Effector memory CD4-positive, alpha-beta T cell (primary cell): ENCODE results near the gene KDELR1.
"Not testable (repeated sequence)": the region's sequence is repeated elsewhere in the genome, so short reads cannot be mapped to it uniquely, and the experiment has no call there.

ENCODE experiments used
- DNase-seq, 3 donors: peaks; one replicate each; pipeline ENCODE4 v3.0.0-alpha.2; 2020
- H3K27ac ChIP-seq: 2 replicates; pipeline ENCODE4 v1.7.0; 2013; ENCODE audit warnings: mild to moderate bottlenecking, low read length, moderate library complexity; ENCODE audit not compliant: insufficient read depth, poor library complexity, severe bottlenecking
- H3K27me3 ChIP-seq: replicated peaks from 2 replicates; pipeline ENCODE4 v1.7.0; 2013; ENCODE audit warnings: mild to moderate bottlenecking, low read length; ENCODE audit not compliant: insufficient read depth, control insufficient read depth, poor library complexity, severe bottlenecking
- H3K36me3 ChIP-seq: 2 replicates; pipeline ENCODE4 v1.7.0; 2013; ENCODE audit warnings: mild to moderate bottlenecking, low read length, moderate library complexity; ENCODE audit not compliant: control insufficient read depth, insufficient read depth
- H3K4me1 ChIP-seq: 2 replicates; pipeline ENCODE4 v1.7.0; 2013; ENCODE audit warnings: low read length, mild to moderate bottlenecking; ENCODE audit not compliant: control insufficient read depth, insufficient read depth, poor library complexity, severe bottlenecking
- H3K4me3 ChIP-seq: 2 replicates; pipeline ENCODE4 v1.7.0; 2013; ENCODE audit warnings: low read length, low read depth, mild to moderate bottlenecking; ENCODE audit not compliant: insufficient read depth, poor library complexity, severe bottlenecking
- H3K9me3 ChIP-seq: 2 replicates; pipeline ENCODE4 v1.7.0; 2013; ENCODE audit warnings: mild to moderate bottlenecking, low read length, moderate library complexity; ENCODE audit not compliant: control insufficient read depth

The KDELR1 gene

GRCh38 chr19:48371771-48372170, 19.6 kb downstream of the KDELR1 start:
- not testable (repeated sequence) for H3K27ac ChIP-seq, H3K4me3 ChIP-seq, DNase-seq

DNA sequence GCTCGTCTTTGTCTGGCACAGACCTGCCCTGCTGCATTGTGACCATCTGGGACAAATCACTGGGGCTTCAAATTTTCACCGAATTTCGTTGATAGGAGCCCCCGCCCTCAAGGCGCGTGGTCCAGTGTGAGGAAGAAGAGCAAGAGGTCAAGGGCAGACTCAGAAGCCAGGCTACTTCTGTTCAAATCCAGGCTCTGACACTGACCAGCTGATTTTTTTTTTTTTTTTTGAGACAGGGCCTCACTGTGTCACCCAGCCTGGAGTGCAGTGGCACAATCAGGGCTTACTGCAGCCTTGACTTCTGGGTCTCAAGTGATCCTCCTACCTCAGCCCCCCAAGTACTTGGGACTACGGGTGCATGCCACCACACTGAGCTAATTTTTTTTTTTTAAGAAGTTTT, 20.0 kb downstream of the KDELR1 start:
- Histone ChIP-seq H3K4me3 (no peak overlapping the region), H3K9me3 (no peaks in the 10 kb centered on the region), H3K27ac (no peak overlapping the region), H3K36me3 (no peaks in the 10 kb centered on the region), H3K27me3 (no peaks in the 10 kb centered on the region), H3K4me1 (no peaks in the 10 kb centered on the region)
- no peak for DNase-seq

More at GRCh38 chr19:48371771-48372170, 19.6 kb downstream of the KDELR1 start:
- not testable (repeated sequence) for H3K4me1 ChIP-seq, H3K36me3 ChIP-seq, H3K9me3 ChIP-seq, H3K27me3 ChIP-seq

GRCh38 chr19:48370955-48371354, 20.4 kb downstream of the KDELR1 start:
- no peaks in the 10 kb centered on the region for H3K27me3 ChIP-seq
- H3K4me1 ChIP-seq = no peaks in the 10 kb centered on the region
- H3K9me3 ChIP-seq = no peaks in the 10 kb centered on the region
- no peaks in the 10 kb centered on the region for H3K36me3 ChIP-seq
- H3K4me3 ChIP-seq = no peak overlapping the region
- DNase-seq = no peak
- H3K27ac ChIP-seq = no peak overlapping the region

DNA sequence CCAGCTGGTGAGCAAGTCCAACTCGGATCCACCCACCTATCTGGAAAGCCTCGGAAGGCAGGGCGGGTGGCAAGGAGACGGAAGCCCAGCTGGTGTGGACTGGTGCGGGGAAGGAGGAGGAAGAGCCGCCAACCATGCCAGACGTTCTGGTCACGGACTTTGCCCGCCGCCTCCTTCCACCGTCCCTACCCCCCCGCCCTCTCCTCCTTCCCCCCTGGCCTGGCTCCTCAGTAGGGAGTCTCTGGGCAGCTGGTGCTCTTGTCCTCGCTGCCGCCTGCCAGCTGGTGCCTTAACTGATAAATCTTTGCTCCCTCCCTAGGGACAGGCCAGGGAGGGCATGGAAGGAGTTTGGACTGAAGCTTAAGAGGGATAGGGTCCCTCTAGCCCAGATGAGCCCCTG, 22.4 kb downstream of the KDELR1 start:
- Histone ChIP-seq H3K4me1 (peaks cover 3% of the 10 kb centered on the region), H3K4me3 (no peak overlapping the region), H3K9me3 (no peaks in the 10 kb centered on the region), H3K36me3 (no peaks in the 10 kb centered on the region), H3K27me3 (no peaks in the 10 kb centered on the region), H3K27ac (no peak overlapping the region)
- no peak for DNase-seq

DNA sequence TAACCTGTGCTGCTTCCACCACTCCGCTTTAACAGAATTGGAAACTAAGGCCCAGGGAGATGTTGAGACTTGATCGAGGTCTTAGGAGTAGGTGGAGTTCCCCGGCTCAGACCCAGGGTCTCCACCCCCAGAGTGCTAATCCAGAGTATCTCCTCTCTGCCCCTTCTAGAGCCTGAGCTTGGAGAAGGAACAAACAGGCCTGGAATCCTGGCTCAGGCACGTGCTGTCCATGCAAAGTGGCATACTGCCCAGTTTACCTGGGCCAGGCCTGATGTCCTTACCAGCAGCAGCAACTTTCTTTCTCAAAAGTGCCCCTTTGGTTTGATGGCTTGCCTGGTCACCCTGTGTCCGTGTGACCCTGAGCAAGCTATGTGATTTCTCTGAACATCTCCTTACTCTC, 23.5 kb downstream of the KDELR1 start:
- Histone ChIP-seq H3K4me1 (peaks cover 9% of the 10 kb centered on the region), H3K27ac (no peak overlapping the region), H3K27me3 (no peaks in the 10 kb centered on the region), H3K9me3 (no peaks in the 10 kb centered on the region), H3K4me3 (no peak overlapping the region), H3K36me3 (no peaks in the 10 kb centered on the region)
- no peak for DNase-seq

- no peaks in the 10 kb centered on the region for H3K36me3 ChIP-seq
- no peak overlapping the region for H3K4me3 ChIP-seq
- peaks cover 12% of the 10 kb centered on the region for H3K4me1 ChIP-seq
- no peak for DNase-seq
- H3K27me3 ChIP-seq = no peaks in the 10 kb centered on the region
- no peaks in the 10 kb centered on the region for H3K9me3 ChIP-seq
- H3K27ac ChIP-seq = no peak overlapping the region
Observed at GRCh38 chr19:48365602-48366001, 25.7 kb downstream of the KDELR1 start.

- H3K4me1 ChIP-seq = peaks cover 12% of the 10 kb centered on the region
- H3K36me3 ChIP-seq = peaks cover 2% of the 10 kb centered on the region
- H3K9me3 ChIP-seq = no peaks in the 10 kb centered on the region
- peak overlapping the region; percentile 77 for H3K27ac ChIP-seq
- no peak for DNase-seq
- H3K27me3 ChIP-seq = no peaks in the 10 kb centered on the region
- H3K4me3 ChIP-seq = peak overlapping the region; percentile 47
Observed at GRCh38 chr19:48364598-48365348, 26.6 kb downstream of the KDELR1 start.

DNA sequence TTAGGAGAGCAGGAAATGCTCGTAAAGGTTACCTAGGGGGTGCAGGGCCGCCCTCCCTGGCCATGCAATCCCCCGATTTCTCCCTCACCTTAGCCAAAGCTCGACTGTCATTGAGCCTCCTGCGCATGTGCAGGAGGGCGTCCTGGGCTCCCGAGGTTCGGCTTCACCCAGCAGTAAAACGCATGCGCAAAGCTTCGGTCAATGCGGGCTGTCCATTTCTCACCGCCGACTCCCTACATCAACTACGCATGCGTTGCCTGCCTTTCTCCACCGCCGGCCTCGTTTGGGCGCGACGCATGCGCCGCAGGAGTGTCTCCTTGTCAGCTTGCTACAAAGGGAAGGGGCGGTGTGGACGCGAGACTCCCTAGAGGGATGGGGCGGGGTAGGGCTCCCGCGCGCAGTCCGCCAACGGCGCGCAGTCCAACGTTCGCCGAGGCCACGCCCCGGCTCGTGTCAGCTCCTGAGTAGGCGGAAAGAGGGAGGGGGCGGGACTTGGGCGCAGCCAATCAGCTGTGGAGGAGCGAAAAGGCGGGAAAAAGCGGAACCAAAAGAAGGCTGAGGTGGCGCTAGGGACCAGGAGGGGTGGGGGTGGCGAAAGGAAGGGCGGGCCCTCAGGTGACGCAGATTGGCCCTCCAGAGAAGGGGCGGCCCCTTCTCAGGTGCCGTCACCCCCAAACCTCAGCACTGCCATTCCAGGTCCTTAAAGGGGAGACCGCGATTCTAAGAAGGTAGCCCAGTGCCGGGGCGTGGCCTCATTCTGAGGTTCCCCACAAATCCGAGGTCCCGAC, 27.3 kb downstream of the KDELR1 start, which contains the start of the genes SYNGR4 and TMEM143:
TSS of gene SYNGR4 (plus strand) at position 558 of the 788 bp plus-strand sequence. CDS start 1,476 bp downstream, outside the sequence.
TSS of gene TMEM143 (minus strand) at position 131 of the 788 bp plus-strand sequence. CDS start at position 111, 20 bp downstream.
- Histone ChIP-seq H3K36me3 (peaks cover 4% of the 10 kb centered on the region), H3K4me3 (peak within 1 kb of the TSS; percentile 66), H3K9me3 (no peaks in the 10 kb centered on the region), H3K4me1 (peaks cover 12% of the 10 kb centered on the region), H3K27ac (peak within 1 kb of the TSS; percentile 77), H3K27me3 (no peaks in the 10 kb centered on the region)
- DNase-seq = peak; percentile 99

- H3K4me3 ChIP-seq = peak overlapping the region; percentile 66
- H3K27me3 ChIP-seq = no peaks in the 10 kb centered on the region
- DNase-seq = no peak
- peaks cover 4% of the 10 kb centered on the region for H3K36me3 ChIP-seq
- H3K27ac ChIP-seq = peak overlapping the region; percentile 76
- no peaks in the 10 kb centered on the region for H3K9me3 ChIP-seq
- peaks cover 12% of the 10 kb centered on the region for H3K4me1 ChIP-seq
Observed at GRCh38 chr19:48363500-48363809, 27.9 kb downstream of the KDELR1 start.
